HG03460 (cell line): ENCODE data around the gene LRRC18.

ENCODE experiments used
- ATAC-seq: cut with Tn5 transposase; IDR thresholded peaks from one replicate; pipeline ENCODE4 v1.9.1; 2021; ENCODE audit not compliant: unreplicated experiment

LRRC18 gene

DNA sequence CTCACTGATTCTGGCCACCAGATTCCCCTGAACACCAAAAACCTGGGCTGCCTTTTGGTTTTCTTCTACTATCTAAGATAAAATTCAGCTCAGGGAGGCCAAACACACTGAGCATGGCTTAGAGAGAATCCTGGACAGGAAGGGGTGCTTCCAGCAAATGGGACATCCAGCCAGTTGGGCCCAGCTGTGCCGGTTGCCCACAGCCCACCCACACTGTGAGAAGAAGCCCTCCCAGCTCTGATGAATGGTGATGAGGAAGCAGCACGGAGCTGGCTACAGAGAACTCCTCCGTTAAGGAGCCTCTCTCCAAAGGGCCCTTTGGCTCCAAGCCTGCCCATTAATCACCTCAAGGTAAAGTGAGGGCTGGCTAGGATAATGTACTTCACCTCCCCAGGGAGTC, 15.9 kb downstream of the LRRC18 start:
- no peak for ATAC-seq

DNA sequence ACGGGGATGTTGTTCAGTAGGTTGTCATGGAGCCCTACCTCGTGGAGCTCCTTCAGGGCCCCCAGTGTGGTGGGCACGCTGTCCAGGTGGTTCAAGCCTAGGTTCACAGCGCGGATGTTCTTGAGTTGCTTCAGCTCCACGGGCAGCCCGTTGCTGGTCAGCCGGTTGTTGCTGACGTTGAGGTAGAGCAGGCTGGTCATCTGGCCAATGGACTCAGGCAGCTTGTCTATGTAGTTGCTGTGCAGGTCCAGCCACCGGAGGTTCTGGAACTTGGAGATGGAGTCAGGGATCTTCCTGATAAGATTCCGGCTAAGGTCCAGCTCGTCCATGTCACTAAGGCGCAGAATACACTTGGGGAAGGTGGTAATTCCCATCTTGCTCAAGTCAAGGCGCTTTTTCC, 26.0 kb downstream of the LRRC18 start:
- ATAC-seq: no peak

DNA sequence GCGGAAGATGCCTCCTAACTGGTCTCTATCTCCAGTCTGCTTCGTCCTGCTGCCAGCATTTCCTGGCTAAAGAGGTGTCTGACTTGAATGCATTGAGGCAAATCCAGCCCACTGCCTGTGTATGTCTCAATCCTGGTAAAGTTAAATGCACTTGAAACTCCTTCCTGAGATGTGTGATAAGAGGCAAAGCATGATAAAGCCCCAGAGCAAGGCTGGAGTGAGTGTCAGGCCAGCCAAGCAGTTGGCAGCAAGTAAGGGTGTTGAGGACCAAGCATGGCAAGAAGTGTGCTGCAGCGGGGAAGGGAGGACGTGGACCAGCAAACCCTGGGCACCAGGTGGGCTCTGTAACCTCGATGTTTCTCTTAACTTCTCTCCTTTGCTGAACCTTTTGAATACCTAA, 29.1 kb downstream of the LRRC18 start:
- no peak for ATAC-seq

DNA sequence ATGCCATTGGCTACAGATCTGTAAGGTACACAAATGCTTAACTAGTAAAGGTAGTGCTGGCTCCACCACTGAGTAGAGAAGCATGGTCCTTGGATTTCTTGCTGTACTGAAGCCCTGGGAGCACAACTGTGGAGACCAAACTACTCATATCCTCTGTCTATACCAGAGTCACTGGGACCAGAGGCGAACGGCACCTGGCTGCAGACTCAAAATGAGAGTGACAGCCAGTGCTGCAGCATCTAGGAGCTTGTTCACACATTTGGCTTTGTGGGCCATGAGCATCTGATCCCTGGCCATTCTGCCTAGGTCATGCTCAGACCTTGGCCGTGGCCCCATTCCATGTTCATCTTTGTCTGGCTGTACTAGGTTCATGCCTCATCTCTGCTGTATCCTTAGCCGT, 31.9 kb downstream of the LRRC18 start:
- ATAC-seq: no peak

DNA sequence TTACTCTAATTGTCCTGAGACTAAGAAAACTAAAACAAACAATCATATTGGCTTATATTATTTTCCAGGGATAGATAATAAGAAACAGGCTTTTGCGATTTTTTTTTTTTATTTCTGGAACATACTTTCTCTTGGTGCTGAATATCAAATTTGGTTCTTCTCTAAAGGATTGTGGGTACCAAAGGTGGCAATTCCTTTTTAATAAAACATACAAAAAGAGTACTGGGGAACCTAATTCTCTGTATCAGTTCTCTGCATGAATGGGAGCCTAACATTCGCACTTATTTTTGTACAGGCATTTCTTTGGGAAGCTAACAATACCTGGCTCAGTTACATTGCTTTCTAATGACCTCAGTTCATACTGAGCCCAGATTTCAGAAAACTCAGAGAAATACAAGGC, 32.8 kb downstream of the LRRC18 start:
- ATAC-seq: no peak

DNA sequence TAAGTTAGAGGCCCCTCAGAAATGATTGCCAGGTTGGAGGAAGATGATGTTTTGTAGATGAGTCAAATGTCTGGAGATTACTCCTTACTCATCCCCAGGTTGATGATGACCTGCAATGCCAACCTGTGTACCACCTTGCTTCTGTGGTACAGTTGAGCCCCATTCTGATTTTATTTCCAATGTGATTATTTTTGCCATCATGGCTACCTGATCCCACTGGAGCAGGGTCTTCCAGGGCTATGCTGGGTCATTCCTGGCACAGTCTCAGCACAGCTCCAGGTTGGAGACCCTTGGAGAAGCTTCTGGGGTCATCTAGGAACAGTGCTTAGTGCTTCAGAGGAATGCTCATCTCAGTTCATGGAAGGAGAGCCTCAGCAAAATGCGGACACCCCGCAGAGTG, 34.3 kb downstream of the LRRC18 start:
- no peak for ATAC-seq

DNA sequence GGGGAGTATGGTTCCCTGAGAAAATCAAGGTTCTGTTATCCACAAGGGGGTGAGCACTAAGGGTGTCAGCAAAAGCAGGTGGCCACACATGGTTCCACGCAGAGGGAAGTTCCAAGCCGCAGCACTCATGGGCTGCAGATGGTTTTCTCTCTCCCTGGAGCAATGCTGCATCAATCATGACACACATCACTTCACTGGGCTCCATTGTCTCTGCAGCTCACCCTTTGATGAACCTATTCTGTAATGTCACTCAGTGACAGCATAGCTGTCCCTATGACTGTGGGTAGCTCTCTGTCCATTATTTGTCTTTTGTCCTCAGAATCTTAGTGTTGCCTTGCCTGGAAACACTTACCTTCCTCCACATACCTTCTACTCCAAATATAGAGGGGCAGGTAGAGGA, 34.8 kb downstream of the LRRC18 start:
- ATAC-seq: no peak

DNA sequence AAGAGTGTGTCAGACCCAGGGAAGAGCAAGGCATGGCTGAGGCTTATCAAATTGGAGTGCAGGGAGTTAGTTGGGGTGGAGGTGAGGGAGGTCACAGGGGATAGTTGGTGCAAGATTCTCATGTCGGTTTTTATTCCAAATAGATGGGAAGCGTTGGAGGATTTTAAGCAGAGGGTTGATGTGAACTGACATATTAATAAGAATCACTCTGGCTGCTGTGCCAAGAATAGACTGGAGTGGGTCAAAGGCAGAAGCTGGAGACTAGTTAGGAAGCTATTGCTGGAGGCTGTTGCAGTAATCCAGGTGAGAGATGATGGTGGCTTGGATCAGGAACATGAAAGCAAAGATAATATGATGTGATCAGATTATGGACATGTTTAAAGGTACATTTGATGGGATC, 36.5 kb downstream of the LRRC18 start:
- ATAC-seq: no peak

DNA sequence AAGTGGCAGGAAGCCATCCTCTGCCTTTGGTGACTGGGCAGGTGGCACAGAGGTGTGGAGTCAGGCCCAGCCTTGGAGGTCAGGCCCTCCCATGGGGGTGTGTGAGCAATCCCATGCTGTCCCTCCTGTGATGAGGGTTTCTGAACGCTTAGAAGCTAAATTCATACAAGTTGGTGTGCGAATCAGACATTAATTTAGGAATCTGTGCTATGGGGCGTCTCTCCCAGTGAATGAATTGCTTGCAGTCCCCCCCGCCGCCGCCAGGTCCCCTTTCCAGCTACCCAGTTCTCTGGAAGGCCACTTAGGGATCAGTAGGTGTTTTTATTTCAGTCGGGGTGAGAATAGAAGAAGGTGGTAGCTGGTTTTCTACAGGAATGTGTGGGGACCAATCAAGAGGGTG, 37.5 kb downstream of the LRRC18 start:
- ATAC-seq: no peak

DNA sequence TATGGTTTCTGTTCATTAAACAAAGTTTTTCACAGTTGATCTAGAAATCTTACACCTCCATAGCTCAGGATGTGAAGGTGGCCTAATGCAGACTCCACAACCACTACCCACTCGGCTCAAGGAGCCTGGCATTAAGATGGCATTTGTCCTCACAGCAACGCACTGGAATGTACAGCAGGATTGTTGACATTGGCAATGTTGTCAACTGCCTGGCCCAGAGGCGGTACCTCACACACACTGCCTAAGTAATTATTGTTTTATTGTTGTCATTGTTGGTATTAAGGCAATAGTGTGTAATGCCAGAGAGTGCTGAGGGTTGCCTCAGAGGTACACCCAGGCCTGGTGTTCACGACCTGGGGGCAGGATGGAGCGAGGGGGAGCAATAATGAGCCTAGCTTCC, 38.3 kb downstream of the LRRC18 start:
- no peak for ATAC-seq

DNA sequence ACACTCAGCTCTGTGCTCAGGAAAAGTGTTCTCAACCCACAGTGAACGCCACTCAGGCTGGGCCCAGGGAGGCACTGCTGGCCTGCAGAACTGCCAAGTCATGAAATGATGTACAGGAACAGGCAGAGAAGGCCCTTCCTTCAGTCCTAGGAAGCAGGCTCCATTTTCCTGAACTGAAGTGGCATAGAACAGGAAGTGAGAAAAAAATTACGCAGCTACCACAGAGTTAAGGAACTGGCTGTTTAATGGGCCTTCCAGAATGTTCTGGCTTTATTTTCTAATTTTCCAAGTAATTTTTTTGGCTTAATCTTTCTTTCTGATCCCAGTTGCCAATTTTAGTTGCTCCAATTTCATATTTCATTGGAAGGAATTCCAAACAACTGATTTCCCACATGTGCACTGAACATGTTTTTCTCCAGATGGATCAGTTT, 39.3 kb downstream of the LRRC18 start:
- ATAC-seq: no peak

DNA sequence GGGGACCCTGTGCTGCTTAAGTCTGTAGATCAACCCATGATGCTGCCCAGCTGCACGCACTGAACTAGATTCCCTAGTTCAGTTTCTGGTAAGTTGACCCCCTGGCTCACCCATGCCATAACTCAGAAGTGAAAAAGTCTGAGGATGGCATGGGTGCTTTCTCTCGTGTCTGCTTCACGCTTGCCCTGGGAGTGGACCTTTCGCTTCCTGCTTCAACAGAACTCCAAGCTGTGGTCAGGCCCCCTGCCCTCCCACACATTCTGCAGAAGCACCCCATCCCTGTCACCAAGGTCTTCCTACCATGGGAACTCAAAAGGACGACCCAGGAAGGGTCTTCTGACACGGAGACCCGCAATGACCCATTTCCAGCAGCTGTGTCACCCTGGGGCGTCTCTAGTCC, 39.9 kb downstream of the LRRC18 start:
- no peak for ATAC-seq

DNA sequence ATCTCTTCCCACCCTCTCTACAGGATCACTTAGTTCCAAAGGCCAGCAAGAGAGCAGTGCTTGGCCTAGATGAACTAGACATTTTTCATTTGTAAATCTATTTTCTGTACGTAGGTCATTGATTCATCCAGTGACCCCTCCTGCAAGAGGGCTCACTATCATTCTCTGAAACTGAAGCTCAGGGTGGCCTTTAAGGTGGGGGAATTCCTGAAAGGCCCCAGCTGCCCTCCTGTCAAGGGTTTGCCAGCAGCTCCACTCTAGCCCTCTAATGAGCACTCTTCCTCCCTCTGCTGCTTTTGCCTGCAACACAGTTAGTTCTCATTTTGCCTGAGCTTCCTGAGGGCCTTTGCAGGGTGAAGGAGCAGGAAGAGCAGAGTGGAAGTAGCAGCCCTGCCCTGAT, 41.2 kb downstream of the LRRC18 start:
- no peak for ATAC-seq

DNA sequence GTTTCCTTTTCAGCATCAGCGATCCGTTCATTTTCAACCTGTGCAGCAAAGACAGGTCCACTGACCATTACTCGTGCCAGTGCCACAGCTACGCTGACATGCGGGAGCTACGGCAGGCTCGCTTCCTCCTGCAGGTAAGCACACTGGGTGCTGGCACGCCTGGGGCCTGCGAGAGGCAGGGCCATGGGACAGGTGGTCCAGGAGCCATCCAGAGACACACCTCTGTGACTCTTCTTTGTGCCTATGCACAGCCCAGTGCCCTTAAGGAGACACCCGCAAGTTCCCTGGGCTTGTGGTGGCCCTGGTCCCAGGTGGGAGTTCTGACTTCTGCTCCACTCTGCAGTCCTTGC, 42.2 kb downstream of the LRRC18 start:
- ATAC-seq: no peak

DNA sequence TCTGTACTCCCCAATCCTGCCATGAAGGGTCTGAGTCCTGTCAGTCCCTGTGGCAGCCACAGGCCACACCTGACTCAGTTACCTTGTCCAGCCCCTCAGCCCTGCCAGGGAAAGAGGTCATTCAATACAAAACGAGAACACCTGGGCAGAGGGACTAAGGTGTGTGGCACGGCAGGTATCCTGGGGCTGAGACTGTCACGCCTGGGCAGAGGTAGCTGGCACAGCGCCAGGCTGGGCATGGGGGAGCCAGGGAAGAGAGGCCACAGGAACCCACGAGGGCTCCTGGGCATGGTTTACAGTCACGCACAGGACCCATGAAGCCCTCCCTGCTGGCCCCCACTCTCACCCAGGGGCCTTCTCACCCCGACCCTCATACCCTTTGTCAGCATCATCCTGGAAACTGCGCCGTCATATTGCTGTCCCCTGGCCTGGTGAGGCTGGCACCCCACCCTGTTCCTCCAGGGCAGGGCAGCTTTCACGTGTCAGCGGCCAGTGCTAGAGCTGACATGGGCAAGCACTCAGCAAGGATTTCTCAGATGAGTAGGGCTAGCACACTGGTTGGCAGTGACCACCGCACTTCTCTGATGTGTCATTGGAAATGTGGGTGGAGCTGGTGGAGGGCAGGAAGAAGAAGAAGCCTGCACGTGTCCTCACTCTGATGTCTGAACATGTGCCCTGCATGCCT, 42.7 kb downstream of the LRRC18 start:
- ATAC-seq: no peak

DNA sequence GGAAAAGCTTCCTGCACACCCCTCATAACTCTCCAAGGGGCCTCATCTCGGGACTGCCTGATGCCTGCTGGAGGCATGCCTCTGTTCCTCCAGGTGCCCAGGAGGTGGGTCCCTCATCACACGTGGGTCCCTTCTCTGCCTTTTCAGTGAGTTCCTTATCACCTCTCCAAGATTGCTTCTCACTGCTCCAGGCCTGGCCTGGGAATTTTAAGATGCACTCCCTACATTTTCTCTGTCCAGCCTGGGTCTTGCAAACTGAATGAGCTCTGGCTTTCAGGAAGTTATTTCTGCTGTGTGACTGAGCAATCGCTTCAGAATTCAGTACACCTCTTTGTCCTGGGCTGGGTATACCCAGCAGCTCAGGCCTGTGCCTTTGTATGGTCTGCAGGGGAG, 43.8 kb downstream of the LRRC18 start:
- ATAC-seq: no peak

DNA sequence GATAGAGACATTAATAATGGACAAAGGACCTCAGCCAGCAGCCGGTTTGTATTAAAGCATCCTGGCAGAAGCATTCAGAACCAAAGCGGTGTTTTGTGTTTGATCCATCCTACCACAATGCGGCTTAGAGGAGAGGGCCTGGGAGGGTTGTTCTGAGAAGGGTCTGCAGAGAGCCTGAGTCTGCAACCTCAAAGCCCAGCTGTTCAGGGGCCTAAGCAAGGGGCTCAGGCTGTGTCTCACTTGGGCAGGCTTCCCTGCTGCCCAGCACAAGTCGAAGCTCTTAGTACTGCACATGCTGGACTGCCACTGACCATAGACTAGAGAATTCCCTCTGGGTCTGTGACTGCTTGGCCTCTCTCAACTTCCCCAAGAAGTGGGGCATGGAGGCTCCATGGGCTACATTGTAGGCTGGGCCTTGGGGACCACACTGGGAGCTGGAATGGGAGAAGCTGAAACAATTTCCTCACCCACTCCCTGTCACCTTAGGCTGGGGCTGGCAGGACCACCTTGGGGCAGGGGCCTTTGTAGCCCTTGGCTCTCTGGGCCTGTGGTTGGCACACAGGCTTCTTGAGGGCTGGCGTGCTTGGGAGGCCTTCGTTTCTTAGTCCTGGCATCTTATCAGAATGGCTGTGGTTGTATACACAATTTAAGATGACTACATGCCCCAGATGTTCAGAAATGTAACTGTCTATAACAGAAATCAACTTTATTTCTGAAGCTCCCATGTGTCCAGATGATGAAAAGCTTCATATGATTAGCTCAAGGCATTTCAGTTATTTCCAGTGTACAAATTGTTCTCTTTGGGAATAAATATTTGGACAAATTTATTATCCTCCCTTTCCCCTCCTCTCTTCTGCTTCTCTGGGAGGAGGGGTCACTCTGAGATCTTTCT, 44.5 kb downstream of the LRRC18 start:
- ATAC-seq: no peak

DNA sequence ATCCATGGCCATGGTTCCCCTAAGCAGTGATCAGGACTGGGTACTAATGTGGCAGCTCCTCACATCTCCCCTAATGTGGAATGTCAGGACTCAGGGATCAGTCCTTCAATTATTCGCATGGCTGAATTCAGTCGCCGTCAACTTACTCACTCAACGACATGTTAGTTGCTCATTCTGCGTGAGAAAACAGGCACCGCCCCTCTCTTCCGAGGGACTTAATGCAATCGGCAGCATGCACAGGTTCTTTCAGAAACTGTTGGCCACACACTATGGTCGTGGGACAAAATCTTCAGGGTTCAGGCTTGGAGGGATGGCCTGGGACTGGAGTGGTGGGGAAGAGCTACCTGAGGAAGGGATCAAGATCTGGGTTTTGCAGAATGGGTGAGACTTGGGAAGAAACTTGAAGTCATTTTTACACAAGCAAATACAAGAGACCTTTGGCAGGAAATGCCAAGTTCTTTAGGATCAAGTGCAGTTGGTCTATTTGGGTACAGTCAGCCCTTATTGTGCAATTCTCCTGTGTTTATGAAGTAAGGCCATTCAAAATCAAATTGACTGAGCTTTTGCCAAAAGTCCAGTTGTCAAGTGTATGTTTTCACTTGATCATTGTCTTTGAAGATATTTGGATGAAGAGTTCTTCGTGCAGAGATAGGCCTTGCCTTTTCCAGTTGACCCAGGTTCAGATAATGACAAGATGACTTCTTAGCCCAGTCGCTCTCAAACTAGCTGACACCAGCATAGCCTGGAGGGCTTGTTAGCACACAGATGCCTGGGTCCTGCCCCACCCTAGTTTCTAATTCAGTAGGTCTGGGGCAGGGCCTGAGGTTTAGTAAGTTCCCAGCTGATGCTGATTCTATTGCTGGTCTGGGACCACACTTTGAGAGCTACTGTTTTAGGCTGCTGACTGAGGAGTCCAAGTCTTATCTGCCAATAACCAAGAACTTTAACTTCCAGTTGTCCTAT, 48.5 kb downstream of the LRRC18 start:
- ATAC-seq: no peak

DNA sequence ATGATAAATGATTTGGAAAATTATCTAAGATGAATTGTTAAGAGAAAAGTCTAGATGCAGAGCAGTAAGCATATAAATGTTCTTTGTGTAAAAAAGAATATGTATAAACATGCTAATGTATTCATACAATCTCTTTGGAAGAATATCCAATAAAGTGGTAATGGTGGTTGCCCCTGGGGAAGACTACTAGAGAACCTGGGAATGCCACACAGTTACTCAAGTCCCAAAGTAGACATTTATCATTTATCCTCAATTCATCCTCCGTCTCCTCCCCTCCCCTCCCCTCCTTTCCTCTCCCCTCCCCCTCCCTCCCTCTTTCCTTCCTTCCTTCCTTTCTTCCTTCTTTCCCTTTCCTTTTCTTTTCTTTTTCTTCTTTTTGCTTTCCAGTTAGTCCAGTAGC, 51.7 kb downstream of the LRRC18 start:
- ATAC-seq: no peak

DNA sequence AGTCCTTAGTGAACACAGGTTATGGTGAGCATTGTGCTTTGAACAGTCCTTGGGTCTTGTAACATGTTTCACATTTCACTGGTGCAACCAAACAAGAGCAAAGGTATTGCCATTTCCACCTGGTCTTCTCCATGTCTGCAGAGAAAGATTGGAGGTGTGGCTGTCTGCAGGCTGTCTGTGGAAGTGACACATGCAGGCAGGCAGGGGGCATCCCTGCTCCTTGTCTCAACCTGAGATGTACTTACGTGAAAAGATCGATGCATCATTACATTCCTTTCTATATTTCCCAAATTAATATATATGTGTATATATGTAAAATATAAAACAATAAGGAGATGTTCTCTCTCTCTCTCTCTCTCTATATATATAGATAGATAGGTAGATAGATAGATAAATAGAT, 54.3 kb downstream of the LRRC18 start:
- ATAC-seq: no peak

DNA sequence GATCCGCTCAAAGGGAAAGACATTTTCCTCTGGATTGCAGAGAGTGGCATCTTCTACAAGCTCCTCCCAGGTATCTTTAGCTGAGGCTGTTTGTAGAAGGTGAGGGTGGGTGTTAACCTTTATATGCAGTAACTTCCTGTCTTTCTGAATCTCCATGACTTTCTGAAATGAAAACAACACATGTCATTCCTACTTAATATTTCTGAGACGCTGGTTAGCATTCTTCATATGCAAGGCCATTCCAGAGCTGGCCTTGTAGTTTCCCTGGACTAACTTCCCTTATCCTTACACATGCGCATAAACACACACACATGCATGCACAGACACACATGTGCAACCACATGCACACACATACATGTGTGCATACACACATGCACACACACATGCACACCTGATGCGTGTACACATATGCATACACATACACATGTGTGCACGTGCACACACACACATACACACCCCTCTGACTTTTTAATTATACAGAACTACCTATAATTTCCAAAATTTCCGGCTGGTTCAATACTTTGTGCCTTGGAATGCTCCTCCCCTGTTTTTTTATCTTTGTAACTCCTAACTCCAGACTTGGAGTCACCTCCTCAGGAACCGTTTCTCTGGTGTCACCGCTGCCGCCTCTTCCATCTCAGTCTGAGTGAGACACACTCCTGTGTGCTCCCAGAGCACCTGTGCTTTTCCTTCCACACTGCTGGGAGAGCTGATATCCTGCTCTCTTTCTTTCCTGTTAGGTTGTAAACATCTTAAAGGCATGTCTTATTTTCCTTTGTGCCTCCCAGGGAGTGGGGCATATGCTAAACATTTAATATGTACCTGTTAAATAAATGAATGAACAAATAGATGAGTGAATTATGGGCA, 55.2 kb downstream of the LRRC18 start:
- ATAC-seq: no peak
